Immature natural killer cell (primary cell): Measurements from ENCODE around the gene RGS14. TPM values are rescaled to one million over a fixed set of nuclear protein-coding genes. Genes with fewer than 3 reads are reported as not detected.

Experiments
- DNase-seq, 3 donors: peaks; one replicate each; pipeline ENCODE4 v3.0.0; 2022; ENCODE audit warnings: mixed read lengths in 1 of 3
- H3K27ac Mint-ChIP-seq, 6 donors: one replicate each; pipeline ENCODE4 v1.8.0; 2020; ENCODE audit warnings: mixed read lengths in 6 of 6, mild to moderate bottlenecking in 5 of 6, inconsistent platforms in 4 of 6, moderate library complexity in 3 of 6
- H3K27me3 Mint-ChIP-seq, 3 donors: one replicate each; pipeline ENCODE4 v1.8.0; 2020 to 2021; ENCODE audit warnings: low read depth in 3 of 3, mild to moderate bottlenecking in 3 of 3, mixed read lengths in 3 of 3, moderate library complexity in 3 of 3, inconsistent platforms in 1 of 3
- H3K36me3 Mint-ChIP-seq, 3 donors: one replicate each; pipeline ENCODE4 v1.8.0; 2020; ENCODE audit warnings: mixed read lengths in 3 of 3, inconsistent platforms in 2 of 3, mild to moderate bottlenecking in 2 of 3
- H3K4me1 Mint-ChIP-seq, 2 donors: one replicate each; pipeline ENCODE4 v1.8.0; 2020; ENCODE audit warnings: inconsistent platforms in 2 of 2, mild to moderate bottlenecking in 2 of 2, mixed read lengths in 2 of 2, moderate library complexity in 1 of 2
- H3K4me3 Mint-ChIP-seq, 5 donors: one replicate each; pipeline ENCODE4 v1.8.0; 2020; ENCODE audit warnings: mild to moderate bottlenecking in 5 of 5, mixed read lengths in 5 of 5, inconsistent platforms in 3 of 5, moderate library complexity in 3 of 5
- H3K9me3 Mint-ChIP-seq, 6 donors: one replicate each; pipeline ENCODE4 v1.8.0; 2020; ENCODE audit warnings: mild to moderate bottlenecking in 6 of 6, mixed read lengths in 6 of 6, inconsistent platforms in 4 of 6, moderate library complexity in 3 of 6
- polyA plus RNA-seq, 3 donors: library from polyadenylated mRNA; unstranded; fragments of 300-500 nt; fragmentation: Illumina TruSeq; gene quantifications; one replicate each; pipeline ENCODE4 v1.2.3, GENCODE V29; 2021

The RGS14 gene
- polyA plus RNA-seq, 3 donors from 2014 or later, result 27.1 to 64.5 (median 33.8) TPM

DNA sequence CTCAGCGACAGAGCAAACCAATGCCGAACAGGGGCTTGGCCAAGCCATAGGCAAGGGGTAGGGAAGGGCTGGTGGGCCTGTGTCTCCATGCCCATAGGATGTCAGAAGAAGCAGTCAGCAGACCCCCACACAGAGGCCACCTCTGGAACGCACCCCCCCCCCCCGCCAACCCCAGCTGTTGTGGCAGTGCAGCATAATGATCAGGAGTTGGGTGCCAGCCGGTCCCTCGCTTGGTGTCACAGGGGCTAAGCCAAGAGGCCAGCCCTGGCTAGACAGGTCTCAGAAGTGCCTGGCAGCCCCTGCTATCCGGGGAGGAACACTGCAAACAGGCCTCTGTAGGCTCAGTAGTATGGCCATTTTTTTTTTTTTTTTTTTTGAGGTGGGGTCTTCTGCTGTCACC lies 42.3 kb upstream of the RGS14 start:
- Mint-ChIP-seq H3K9me3 (no peaks in the 10 kb centered on the region), H3K27ac (no peak overlapping the region), H3K4me3 (no peak overlapping the region), H3K4me1 (peaks cover 23 to 35% of the 10 kb centered on the region in 2 donors), H3K36me3 (peaks cover 7 to 16% (median 11%) of the 10 kb centered on the region in 3 donors), H3K27me3 (peaks cover 0 to 4% (median 4%) of the 10 kb centered on the region in 3 donors)
- DNase-seq, result no peak

- peaks cover 7 to 16% (median 11%) of the 10 kb centered on the region in 3 donors for H3K36me3 Mint-ChIP-seq
- no peaks in the 10 kb centered on the region for H3K9me3 Mint-ChIP-seq
- H3K4me1 Mint-ChIP-seq, result peaks cover 18 to 30% of the 10 kb centered on the region in 2 donors
- DNase-seq, result no peak
- peaks cover 0 to 4% (median 4%) of the 10 kb centered on the region in 3 donors for H3K27me3 Mint-ChIP-seq
- H3K27ac Mint-ChIP-seq, result peak overlapping the region in 1 of 6 donors; percentile 33
- no peak overlapping the region for H3K4me3 Mint-ChIP-seq
Observed at GRCh38 chr5:177316005-177316404, 41.7 kb upstream of the RGS14 start.

DNA sequence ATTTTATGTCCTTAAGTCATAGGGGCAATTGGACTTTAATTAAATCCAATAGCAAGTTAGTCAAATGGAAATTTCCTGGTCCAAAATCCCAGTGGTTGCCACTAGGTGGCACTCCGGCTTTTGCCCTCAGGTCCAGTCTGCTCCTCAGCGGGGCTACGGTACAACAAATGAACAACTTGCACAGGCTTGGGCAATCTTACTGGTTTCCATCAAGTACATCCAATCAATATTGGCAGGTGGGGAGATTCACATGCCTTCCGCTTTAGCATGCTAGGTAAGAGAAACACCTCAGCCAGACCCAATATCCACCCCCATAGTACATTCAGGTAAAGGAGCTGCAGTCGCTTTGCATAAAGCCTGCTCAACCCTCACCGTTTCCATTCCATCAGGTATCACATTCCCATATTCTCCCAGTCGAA lies 39.8 kb upstream of the RGS14 start:
- Mint-ChIP-seq H3K27me3 (peaks cover 0 to 4% (median 2%) of the 10 kb centered on the region in 3 donors), H3K36me3 (peaks cover 10 to 20% (median 16%) of the 10 kb centered on the region in 3 donors), H3K4me1 (peaks cover 15 to 25% of the 10 kb centered on the region in 2 donors), H3K27ac (peak overlapping the region in 2 of 6 donors; percentile 9 to 36), H3K4me3 (no peak overlapping the region), H3K9me3 (no peaks in the 10 kb centered on the region)
- DNase-seq, result peak; percentile 69 to 74 (median 70)

DNA sequence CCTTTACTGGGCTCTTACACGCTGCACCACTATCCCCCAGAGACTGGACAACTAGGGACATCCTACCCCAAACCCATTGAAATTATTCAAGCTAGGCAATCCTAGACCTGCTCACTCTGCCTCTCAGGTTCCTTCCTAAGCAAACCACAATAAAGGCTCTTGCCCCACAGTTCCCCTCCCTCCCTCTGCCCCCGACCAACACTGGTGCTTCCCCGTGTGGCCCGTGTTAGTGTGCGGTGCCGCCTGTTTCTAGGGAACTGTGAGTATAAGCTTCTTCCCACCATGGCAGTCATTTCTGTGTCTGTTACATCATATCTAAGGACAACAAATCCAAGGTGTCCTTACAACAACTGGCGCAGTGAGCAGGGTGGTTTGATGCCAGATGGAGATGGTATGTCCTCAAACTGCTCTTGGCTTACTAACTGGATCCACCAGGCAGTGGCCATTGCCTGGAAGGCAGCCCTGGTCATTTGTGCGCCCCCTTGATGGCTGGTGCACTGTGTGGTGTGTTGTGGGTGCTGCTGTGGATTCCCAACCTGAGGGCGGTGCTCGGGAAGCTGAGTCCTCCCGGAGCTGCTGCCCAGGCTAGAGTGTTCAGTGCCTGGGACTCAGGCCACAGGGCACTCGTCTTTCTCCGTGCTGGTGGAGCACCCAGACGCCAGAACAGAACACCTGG lies 37.7 kb upstream of the RGS14 start:
- Mint-ChIP-seq H3K27me3 (peaks cover 0 to 2% (median 2%) of the 10 kb centered on the region in 3 donors), H3K4me1 (peaks cover 22 to 39% of the 10 kb centered on the region in 2 donors), H3K27ac (peak overlapping the region in 1 of 6 donors; percentile 11), H3K4me3 (no peak overlapping the region), H3K9me3 (no peaks in the 10 kb centered on the region), H3K36me3 (peaks cover 10 to 24% (median 20%) of the 10 kb centered on the region in 3 donors)
- DNase-seq, result no peak

GRCh38 chr5:177320879-177321278 lies 36.8 kb upstream of the RGS14 start:
- Mint-ChIP-seq H3K36me3 (peaks cover 10 to 24% (median 19%) of the 10 kb centered on the region in 3 donors), H3K27ac (no peak overlapping the region), H3K9me3 (no peaks in the 10 kb centered on the region), H3K27me3 (peaks cover 0 to 2% (median 1%) of the 10 kb centered on the region in 3 donors), H3K4me1 (peaks cover 24 to 44% of the 10 kb centered on the region in 2 donors), H3K4me3 (no peak overlapping the region)
- DNase-seq, result no peak

- Mint-ChIP-seq H3K36me3 (peaks cover 7 to 28% (median 15%) of the 10 kb centered on the region in 3 donors), H3K4me3 (peak overlapping the region in 3 of 5 donors; percentile 33 to 65 (median 42)), H3K27me3 (peaks cover 0 to 8% (median 6%) of the 10 kb centered on the region in 3 donors), H3K9me3 (no peaks in the 10 kb centered on the region), H3K27ac (peak overlapping the region; percentile 66 to 97 (median 82)), H3K4me1 (peaks cover 61 to 66% of the 10 kb centered on the region in 2 donors)
- no peak for DNase-seq
Observed at GRCh38 chr5:177325868-177326381, 31.8 kb upstream of the RGS14 start.

GRCh38 chr5:177327539-177328522 lies 29.9 kb upstream of the RGS14 start:
- Mint-ChIP-seq H3K4me1 (peaks cover 71 to 76% of the 10 kb centered on the region in 2 donors), H3K27ac (peak overlapping the region; percentile 95 to 99 (median 96)), H3K9me3 (no peaks in the 10 kb centered on the region), H3K4me3 (peak overlapping the region; percentile 80 to 91 (median 87)), H3K36me3 (peaks cover 10 to 29% (median 12%) of the 10 kb centered on the region in 3 donors), H3K27me3 (peaks cover 0 to 8% (median 6%) of the 10 kb centered on the region in 3 donors)
- peak; percentile 77 to 82 (median 77) for DNase-seq

DNA sequence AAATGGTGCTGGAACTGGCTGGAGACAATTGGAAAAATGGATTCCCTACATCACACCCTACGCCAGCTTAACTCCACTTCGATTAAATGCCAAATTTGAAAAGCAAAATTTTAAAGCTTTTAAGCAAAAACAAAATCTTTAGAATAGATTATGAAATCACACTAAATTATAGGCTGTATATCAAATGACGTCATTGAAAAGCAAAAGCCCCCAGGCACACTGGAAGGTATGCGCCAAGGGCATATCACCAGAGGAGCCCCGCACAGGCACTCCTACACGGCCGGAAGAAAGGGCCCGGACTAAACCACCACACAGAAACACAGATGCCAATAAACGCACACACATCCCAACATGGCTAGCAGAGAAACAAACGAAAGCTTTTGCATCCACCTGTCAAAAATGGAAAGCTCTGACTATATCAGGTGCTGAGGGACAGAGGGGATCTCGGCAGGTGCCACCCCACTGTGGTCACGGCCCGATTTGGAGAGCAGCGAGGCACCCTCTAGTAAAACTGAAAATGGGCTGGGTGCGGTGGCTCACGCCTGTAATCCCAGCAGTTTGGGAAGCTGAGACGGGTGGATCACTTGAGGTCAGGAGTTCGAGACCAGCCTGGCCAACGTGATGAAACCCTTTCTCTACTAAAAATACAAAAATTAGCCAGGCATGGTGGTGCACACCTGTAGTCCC lies 29.0 kb upstream of the RGS14 start:
- Mint-ChIP-seq H3K4me3 (peak overlapping the region; percentile 80 to 91 (median 87)), H3K27ac (peak overlapping the region; percentile 95 to 99 (median 96)), H3K27me3 (peaks cover 0 to 8% (median 6%) of the 10 kb centered on the region in 3 donors), H3K36me3 (peaks cover 14 to 33% (median 15%) of the 10 kb centered on the region in 3 donors), H3K9me3 (no peaks in the 10 kb centered on the region), H3K4me1 (peaks cover 75% of the 10 kb centered on the region in 2 donors)
- peak in 1 of 3 donors; percentile 32 for DNase-seq

GRCh38 chr5:177329883-177330282 lies 27.8 kb upstream of the RGS14 start:
- Mint-ChIP-seq H3K27me3 (peaks cover 0 to 9% (median 8%) of the 10 kb centered on the region in 3 donors), H3K27ac (peak overlapping the region; percentile 74 to 91 (median 85)), H3K4me3 (peak overlapping the region; percentile 27 to 80 (median 49)), H3K4me1 (peaks cover 75 to 76% of the 10 kb centered on the region in 2 donors), H3K9me3 (no peaks in the 10 kb centered on the region), H3K36me3 (peaks cover 20 to 37% (median 21%) of the 10 kb centered on the region in 3 donors)
- no peak for DNase-seq

DNA sequence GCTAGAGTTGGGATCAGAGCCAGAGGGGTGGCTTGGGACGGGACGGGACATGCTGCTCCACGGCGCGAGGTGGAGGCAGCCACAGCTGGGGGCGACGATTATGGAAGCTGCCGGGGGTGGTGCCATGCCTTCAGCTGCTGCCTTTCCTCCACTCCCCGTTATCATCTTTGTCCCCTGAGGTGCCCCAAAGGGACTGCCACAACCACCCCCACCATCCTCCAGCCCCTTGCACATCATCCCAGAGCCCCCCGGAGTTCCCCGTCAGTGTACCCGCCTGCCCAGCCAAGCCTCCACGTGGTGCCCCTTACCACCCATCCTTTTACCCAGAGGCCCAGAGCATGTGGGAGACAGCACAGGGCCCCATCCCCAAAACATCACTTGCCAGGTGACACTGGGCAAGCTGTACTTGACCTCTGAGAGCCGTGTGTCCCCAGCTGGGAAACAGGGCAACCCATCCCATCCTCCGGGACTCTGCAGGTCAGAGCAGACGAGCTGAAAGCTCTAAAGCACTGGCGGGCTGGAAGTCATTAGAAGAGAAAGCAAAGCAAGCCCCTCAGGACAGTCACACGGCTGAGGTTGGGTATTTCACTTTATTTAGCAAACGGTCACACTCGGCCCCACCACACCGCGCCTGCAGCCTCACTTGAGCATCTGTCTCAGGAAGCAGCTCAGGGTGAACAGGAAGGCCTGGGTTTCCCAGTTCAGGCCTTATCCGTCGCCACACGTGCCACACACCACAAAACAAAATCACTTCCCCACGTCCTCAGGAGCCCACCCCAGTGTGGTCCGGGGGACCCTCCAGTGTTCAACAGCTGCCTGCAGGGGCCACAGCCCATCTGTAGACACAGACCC lies 26.5 kb upstream of the RGS14 start:
- peak; percentile 64 to 69 (median 64) for DNase-seq
- Mint-ChIP-seq H3K9me3 (no peaks in the 10 kb centered on the region), H3K4me1 (peaks cover 71 to 75% of the 10 kb centered on the region in 2 donors), H3K27ac (peak overlapping the region; percentile 77 to 93 (median 88)), H3K27me3 (peaks cover 0 to 9% (median 8%) of the 10 kb centered on the region in 3 donors), H3K36me3 (peaks cover 25 to 48% (median 30%) of the 10 kb centered on the region in 3 donors), H3K4me3 (peak overlapping the region; percentile 60 to 80 (median 77))

- no peak for DNase-seq
- peak overlapping the region in 5 of 6 donors; percentile 86 to 93 (median 90) for H3K27ac Mint-ChIP-seq
- peaks cover 28 to 53% (median 34%) of the 10 kb centered on the region in 3 donors for H3K36me3 Mint-ChIP-seq
- peak overlapping the region in 4 of 5 donors; percentile 47 to 80 (median 76) for H3K4me3 Mint-ChIP-seq
- peaks cover 0 to 13% (median 8%) of the 10 kb centered on the region in 3 donors for H3K27me3 Mint-ChIP-seq
- H3K9me3 Mint-ChIP-seq, result no peaks in the 10 kb centered on the region
- peaks cover 71 to 74% of the 10 kb centered on the region in 2 donors for H3K4me1 Mint-ChIP-seq
Observed at GRCh38 chr5:177332031-177332895, 25.5 kb upstream of the RGS14 start.
